ENCODE measurements around the gene PNKD. TPM values are rescaled to one million over a fixed set of nuclear protein-coding genes. Genes with fewer than 3 reads are reported as not detected.

Gene PNKD
- total RNA-seq, 1 experiment from 2014 or later = 58.1 TPM

DNA sequence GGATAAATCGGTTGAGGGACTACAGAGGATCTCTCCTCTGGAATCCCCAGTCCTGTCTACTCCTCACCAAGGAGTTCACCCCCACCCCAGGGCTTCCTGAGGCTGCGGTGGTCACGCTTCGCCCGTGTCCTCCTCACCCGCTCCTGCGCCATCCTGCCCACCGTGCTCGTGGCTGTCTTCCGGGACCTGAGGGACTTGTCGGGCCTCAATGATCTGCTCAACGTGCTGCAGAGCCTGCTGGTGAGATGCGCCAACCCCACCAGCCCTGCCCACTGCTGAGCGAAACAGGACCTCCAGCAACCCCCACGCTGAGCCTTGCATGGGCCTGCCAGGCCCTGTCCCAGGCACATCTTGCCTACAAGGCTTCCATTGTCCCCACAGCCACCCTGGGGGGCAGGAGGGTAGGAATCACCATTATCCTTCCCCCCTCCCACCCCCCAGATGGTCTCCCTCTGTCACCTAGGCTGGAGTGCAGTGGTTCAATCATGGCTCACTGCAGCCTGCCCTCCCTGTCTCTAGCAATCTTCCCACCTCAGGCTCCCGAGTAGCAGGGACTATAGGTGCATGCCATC is 122.7 kb downstream of the PNKD start:
- Histone ChIP-seq H3K4me2 (ENCODE audit: low read length) (no peak overlapping the region), H3K36me3 (ENCODE audit: control insufficient read depth in 1 of 2, insufficient read depth in 2 of 2, low read length in 2 of 2) (no peaks in the 10 kb centered on the region), H2AFZ (ENCODE audit: low read depth, low read length, poor library complexity, severe bottlenecking) (no peak overlapping the region), H3K9me2 (ENCODE audit: insufficient read depth) (no peaks in the 10 kb centered on the region), H3K4me1 (ENCODE audit: control insufficient read depth in 1 of 2, insufficient read depth in 2 of 2, low read length in 2 of 2) (peaks cover 24 to 41% of the 10 kb centered on the region in 2 experiments), H3K9me3 (ENCODE audit: control insufficient read depth in 1 of 2, insufficient read depth in 1 of 2, low read depth in 1 of 2, low read length in 2 of 2) (no peaks in the 10 kb centered on the region), H3K27me3 (ENCODE audit: insufficient read depth, low read length) (no peaks in the 10 kb centered on the region), H4K20me1 (ENCODE audit: insufficient read depth) (no peaks in the 10 kb centered on the region), H3K27ac (ENCODE audit: low read depth, low read length) (no peak overlapping the region), H3K4me3 (replicated peaks in 1 of 2; ENCODE audit: low read depth in 1 of 2, low read length in 2 of 2) (no peak overlapping the region), H3K79me2 (ENCODE audit: insufficient read depth, low read length) (no peaks in the 10 kb centered on the region; the same call in 1 of the 2 replicates), H3K9ac (ENCODE audit: low read length) (no peak overlapping the region)
- intact Hi-C loops (cut with micrococcal nuclease) = no loop called here
- DNase-seq (ENCODE audit: low read depth, low spot score) (no peak), ATAC-seq (no peak)
- POLR2A ChIA-PET = interaction anchor here (0.6 to 1.2 kb wide), 4 partner anchors 37 to 123 kb away, joined by 3 to 9 read pairs (median 4); partner anchors contain the start of genes AAMP and PNKD
- RAD21 ChIA-PET (ENCODE audit: low non-redundant PET in 1 of 2, low total read pairs in 2 of 2, uncharacterized antibody in 2 of 2, unreplicated experiment in 2 of 2) = no interaction called here
- BruUV-seq (replicated peaks) = no TSS peak
- CTCF ChIA-PET = interaction anchor here (0.7 to 1.5 kb wide), 4 partner anchors 91 to 122 kb away, joined by 3 to 4 read pairs (median 4); partner anchors contain the start of genes AAMP and PNKD
- TF ChIP-seq EZH2 (IDR thresholded peaks at IDR 0.05) = no peak
- TF ChIP-seq ZFX (IDR thresholded peaks at IDR 0.05) = no peak
- TF ChIP-seq FOSL1 (IDR thresholded peaks at IDR 0.05; ENCODE audit: low read depth) = no peak
- TF ChIP-seq, protein P1, sequence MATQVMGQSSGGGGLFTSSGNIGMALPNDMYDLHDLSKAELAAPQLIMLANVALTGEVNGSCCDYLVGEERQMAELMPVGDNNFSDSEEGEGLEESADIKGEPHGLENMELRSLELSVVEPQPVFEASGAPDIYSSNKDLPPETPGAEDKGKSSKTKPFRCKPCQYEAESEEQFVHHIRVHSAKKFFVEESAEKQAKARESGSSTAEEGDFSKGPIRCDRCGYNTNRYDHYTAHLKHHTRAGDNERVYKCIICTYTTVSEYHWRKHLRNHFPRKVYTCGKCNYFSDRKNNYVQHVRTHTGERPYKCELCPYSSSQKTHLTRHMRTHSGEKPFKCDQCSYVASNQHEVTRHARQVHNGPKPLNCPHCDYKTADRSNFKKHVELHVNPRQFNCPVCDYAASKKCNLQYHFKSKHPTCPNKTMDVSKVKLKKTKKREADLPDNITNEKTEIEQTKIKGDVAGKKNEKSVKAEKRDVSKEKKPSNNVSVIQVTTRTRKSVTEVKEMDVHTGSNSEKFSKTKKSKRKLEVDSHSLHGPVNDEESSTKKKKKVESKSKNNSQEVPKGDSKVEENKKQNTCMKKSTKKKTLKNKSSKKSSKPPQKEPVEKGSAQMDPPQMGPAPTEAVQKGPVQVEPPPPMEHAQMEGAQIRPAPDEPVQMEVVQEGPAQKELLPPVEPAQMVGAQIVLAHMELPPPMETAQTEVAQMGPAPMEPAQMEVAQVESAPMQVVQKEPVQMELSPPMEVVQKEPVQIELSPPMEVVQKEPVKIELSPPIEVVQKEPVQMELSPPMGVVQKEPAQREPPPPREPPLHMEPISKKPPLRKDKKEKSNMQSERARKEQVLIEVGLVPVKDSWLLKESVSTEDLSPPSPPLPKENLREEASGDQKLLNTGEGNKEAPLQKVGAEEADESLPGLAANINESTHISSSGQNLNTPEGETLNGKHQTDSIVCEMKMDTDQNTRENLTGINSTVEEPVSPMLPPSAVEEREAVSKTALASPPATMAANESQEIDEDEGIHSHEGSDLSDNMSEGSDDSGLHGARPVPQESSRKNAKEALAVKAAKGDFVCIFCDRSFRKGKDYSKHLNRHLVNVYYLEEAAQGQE (IDR thresholded peaks at IDR 0.05; ENCODE audit: low read depth) = no peak
- no peak for TF ChIP-seq SP1 (IDR thresholded peaks at IDR 0.05; ENCODE audit: low read depth)
- no peak for TF ChIP-seq SIN3A (IDR thresholded peaks at IDR 0.05; ENCODE audit: low read depth)
- TF ChIP-seq ZNF274 (IDR thresholded peaks at IDR 0.05; ENCODE audit: low read depth, low read length) = no peak
- TF ChIP-seq RAD21 (IDR thresholded peaks at IDR 0.05; ENCODE audit: low read depth) = no peak
- TF ChIP-seq CEBPB (IDR thresholded peaks at IDR 0.05; ENCODE audit: low read depth) = no peak
- TF ChIP-seq ATF3 (IDR thresholded peaks at IDR 0.05) = no peak
- TF ChIP-seq SRF (IDR thresholded peaks at IDR 0.05; ENCODE audit: low read depth) = no peak
- no peak for TF ChIP-seq TCF7L2 (IDR thresholded peaks at IDR 0.05; ENCODE audit: borderline replicate concordance, extremely low read depth, insufficient read depth, insufficient read length)
- TF ChIP-seq POLR2AphosphoS5 (IDR thresholded peaks at IDR 0.05; ENCODE audit: low read depth, low read length) = no peak
- TF ChIP-seq, protein P2, sequence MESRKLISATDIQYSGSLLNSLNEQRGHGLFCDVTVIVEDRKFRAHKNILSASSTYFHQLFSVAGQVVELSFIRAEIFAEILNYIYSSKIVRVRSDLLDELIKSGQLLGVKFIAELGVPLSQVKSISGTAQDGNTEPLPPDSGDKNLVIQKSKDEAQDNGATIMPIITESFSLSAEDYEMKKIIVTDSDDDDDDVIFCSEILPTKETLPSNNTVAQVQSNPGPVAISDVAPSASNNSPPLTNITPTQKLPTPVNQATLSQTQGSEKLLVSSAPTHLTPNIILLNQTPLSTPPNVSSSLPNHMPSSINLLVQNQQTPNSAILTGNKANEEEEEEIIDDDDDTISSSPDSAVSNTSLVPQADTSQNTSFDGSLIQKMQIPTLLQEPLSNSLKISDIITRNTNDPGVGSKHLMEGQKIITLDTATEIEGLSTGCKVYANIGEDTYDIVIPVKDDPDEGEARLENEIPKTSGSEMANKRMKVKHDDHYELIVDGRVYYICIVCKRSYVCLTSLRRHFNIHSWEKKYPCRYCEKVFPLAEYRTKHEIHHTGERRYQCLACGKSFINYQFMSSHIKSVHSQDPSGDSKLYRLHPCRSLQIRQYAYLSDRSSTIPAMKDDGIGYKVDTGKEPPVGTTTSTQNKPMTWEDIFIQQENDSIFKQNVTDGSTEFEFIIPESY (IDR thresholded peaks at IDR 0.05; ENCODE audit: extremely low read depth, insufficient replicate concordance, low read length) = no peak
- TF ChIP-seq EZH2phosphoT487 (IDR thresholded peaks at IDR 0.05; ENCODE audit: borderline replicate concordance) = no peak
- no peak for TF ChIP-seq EGR1 (IDR thresholded peaks at IDR 0.05; ENCODE audit: low read depth)
- no peak for TF ChIP-seq CBX3 (IDR thresholded peaks at IDR 0.05; ENCODE audit: low read depth)
- TF ChIP-seq ELF1 (IDR thresholded peaks at IDR 0.05; ENCODE audit: borderline replicate concordance, low read depth) = no peak
